SK-N-SH (cell line): ENCODE results near the gene TIGD7. TPM values are rescaled to one million over a fixed set of nuclear protein-coding genes. Genes with fewer than 3 reads are reported as not detected.

ENCODE experiments used
- CTCF ChIA-PET: fragments of 300-600, 350-600 bp; formaldehyde crosslinking; extraction: SDS; loops from one replicate; lab custom pipeline; 2021; lab: Yijun Ruan, JAX
- POLR2A ChIA-PET: fragments of 350-600 bp; sonication (Branson Sonifier 250); formaldehyde crosslinking; extraction: SDS; loops from one replicate; lab custom pipeline; 2020; ENCODE audit warnings: antibody characterized with exemption, inconsistent platforms; lab: Yijun Ruan, JAX
- DNase-seq: peaks from one replicate; pipeline ENCODE4 v3.0.0; 2012
- H2AFZ ChIP-seq: fragments of 200-600 bp; sonication (generic); 2 replicates; pipeline ENCODE4 v1.8.1; 2016; ENCODE audit warnings: antibody characterized with exemption, mild to moderate bottlenecking, low read depth
- H3F3A ChIP-seq: fragments of 200-600 bp; sonication (generic); replicated peaks from 2 replicates; pipeline ENCODE3; 2016; ENCODE audit warnings: antibody characterized with exemption, mild to moderate bottlenecking; ENCODE audit not compliant: insufficient read depth
- H3K27ac ChIP-seq, 2 experiments: fragments of 200-500 bp in 1 of 2; fragments of 200-600 bp in 1 of 2; sonication (Bioruptor generic) in 1 of 2; sonication (generic), shearing (Covaris generic) in 1 of 2; 2 replicates each; pipeline versions ENCODE4 v1.5.1 to v1.6.1; 2014 to 2016; ENCODE audit warnings: low read depth in 2 of 2, inconsistent platforms in 1 of 2, low read length in 1 of 2, mild to moderate bottlenecking in 1 of 2, mixed read lengths in 1 of 2
- H3K27me3 ChIP-seq: fragments of 200-600 bp; sonication (generic), shearing (Covaris generic); 2 replicates; pipeline ENCODE4 v1.6.1; 2016; ENCODE audit warnings: mixed run types; ENCODE audit not compliant: insufficient read depth
- H3K36me3 ChIP-seq, 2 experiments: fragments of 200-500 bp in 1 of 2; fragments of 200-600 bp in 1 of 2; sonication (Bioruptor generic) in 1 of 2; sonication (generic) in 1 of 2; replicated peaks in 1 of 2; 2 replicates each; pipeline versions ENCODE3 to v1.5.1; 2014 to 2016; ENCODE audit warnings: low read length in 1 of 2, mild to moderate bottlenecking in 1 of 2; ENCODE audit not compliant: insufficient read depth in 2 of 2, control insufficient read depth in 1 of 2
- H3K4me1 ChIP-seq, 2 experiments: fragments of 200-500 bp in 1 of 2; fragments of 200-600 bp in 1 of 2; sonication (Bioruptor generic) in 1 of 2; sonication (generic), shearing (Covaris generic) in 1 of 2; 2 replicates each; pipeline versions ENCODE4 v1.5.1 to v1.6.1; 2014 to 2016; ENCODE audit warnings: low read depth in 1 of 2, low read length in 1 of 2, mixed run types in 1 of 2; ENCODE audit not compliant: insufficient read depth in 2 of 2, control insufficient read depth in 1 of 2
- H3K4me2 ChIP-seq: fragments of 200-600 bp; sonication (generic), shearing (Covaris generic); 2 replicates; pipeline ENCODE4 v1.6.1; 2017; ENCODE audit warnings: mixed run types
- H3K4me3 ChIP-seq, 2 experiments: fragments of 200-500 bp in 1 of 2; fragments of 200-600 bp in 1 of 2; sonication (Bioruptor generic) in 1 of 2; sonication (generic), shearing (Covaris generic) in 1 of 2; 2 replicates each; pipeline versions ENCODE4 v1.5.1 to v1.8.1; 2014 to 2016; ENCODE audit warnings: low read depth in 2 of 2, inconsistent platforms in 1 of 2, low read length in 1 of 2, mild to moderate bottlenecking in 1 of 2, mixed read lengths in 1 of 2, moderate library complexity in 1 of 2
- H3K79me2 ChIP-seq: fragments of 200-600 bp; sonication (generic); 2 replicates; pipeline ENCODE4 v1.8.1; 2017; ENCODE audit warnings: mild to moderate bottlenecking; ENCODE audit not compliant: insufficient read depth
- H3K9ac ChIP-seq: fragments of 200-600 bp; sonication (generic); 2 replicates; pipeline ENCODE4 v1.6.1; 2017; ENCODE audit warnings: mixed run types
- H3K9me2 ChIP-seq: fragments of 200-600 bp; sonication (generic); 2 replicates; pipeline ENCODE4 v1.6.1; 2017; ENCODE audit warnings: mixed run types
- H3K9me3 ChIP-seq: fragments of 200-600 bp; sonication (generic); 2 replicates; pipeline ENCODE4 v1.6.1; 2017; ENCODE audit warnings: mixed run types, mild to moderate bottlenecking, moderate library complexity
- H4K20me1 ChIP-seq: fragments of 200-600 bp; sonication (generic); 2 replicates; pipeline ENCODE4 v1.6.1; 2017; ENCODE audit warnings: mild to moderate bottlenecking, mixed run types; ENCODE audit not compliant: insufficient read depth
- CHD2 ChIP-seq: fragments of 150-350 bp; IDR thresholded peaks from 2 replicates; pipeline ENCODE4 v1.6.1; 2018; ENCODE audit warnings: low read length; ENCODE audit not compliant: partially characterized antibody
- CTCF ChIP-seq: fragments of 200-600 bp; sonication (generic); IDR thresholded peaks from 2 replicates; pipeline ENCODE4 v1.6.1; 2017; ENCODE audit warnings: antibody characterized with exemption, mild to moderate bottlenecking, moderate library complexity
- ELF1 ChIP-seq: IDR thresholded peaks from 2 replicates; pipeline ENCODE4 v1.4.0; 2012
- EP300 ChIP-seq, 2 experiments: IDR thresholded peaks; 2 replicates each; pipeline versions ENCODE4 v1.4.0 to v1.6.1; 2012; ENCODE audit warnings: borderline replicate concordance in 1 of 2, low read depth in 1 of 2, low read length in 1 of 2
- GABPA ChIP-seq: IDR thresholded peaks from 2 replicates; pipeline ENCODE4 v1.4.0; 2012; ENCODE audit warnings: low read depth, mild to moderate bottlenecking
- IRF3 ChIP-seq: fragments of 150-350 bp; IDR thresholded peaks from 2 replicates; pipeline ENCODE4 v1.6.1; 2016; ENCODE audit warnings: mild to moderate bottlenecking, low read depth, low read length
- MXI1 ChIP-seq: IDR thresholded peaks from 2 replicates; pipeline ENCODE4 v1.6.1; 2012; ENCODE audit warnings: mild to moderate bottlenecking, low read depth, low read length, improper control_type of control experiment
- PBX3 ChIP-seq: IDR thresholded peaks from 2 replicates; pipeline ENCODE4; 2012
- RAD21 ChIP-seq: IDR thresholded peaks from 2 replicates; pipeline ENCODE4 v1.6.1; 2012; ENCODE audit warnings: mild to moderate bottlenecking, low read length
- RXRA ChIP-seq: IDR thresholded peaks from 2 replicates; pipeline ENCODE4 v1.4.0; 2012; ENCODE audit warnings: low read depth, mild to moderate bottlenecking, borderline replicate concordance
- SIN3A ChIP-seq: IDR thresholded peaks from 2 replicates; pipeline ENCODE4 v1.6.1; 2012; ENCODE audit warnings: low read depth, mild to moderate bottlenecking, low read length, moderate library complexity, borderline replicate concordance
- SMC3 ChIP-seq: IDR thresholded peaks from 2 replicates; pipeline ENCODE4 v1.6.1; 2012; ENCODE audit warnings: low read depth, low read length, improper control_type of control experiment
- TEAD4 ChIP-seq: IDR thresholded peaks from 2 replicates; pipeline ENCODE4 v1.4.0; 2012; ENCODE audit warnings: mild to moderate bottlenecking, borderline replicate concordance; ENCODE audit not compliant: insufficient read depth
- ZBTB33 ChIP-seq: IDR thresholded peaks from 2 replicates; pipeline ENCODE4 v1.4.0; 2012; ENCODE audit warnings: low read depth, borderline replicate concordance
- WGBS: methylation state at CpG from one replicate; pipeline ENCODE4 v1.1.6; 2017; ENCODE audit warnings: low lambda C conversion rate; 5-methylcytosine and 5-hydroxymethylcytosine counted together
- polyA plus RNA-seq, 3 experiments: library from polyadenylated mRNA; depleted of rRNA; stranded (reverse); fragments of >200 nt; gene quantifications; 2 replicates each; pipeline ENCODE4 v1.2.3, GENCODE V29; 2012

TIGD7 gene
- polyA plus RNA-seq, 1 of the 3 experiments (the other 2 are of a cell fraction), result 1.2 TPM

GRCh38 chr16:3266873-3267537, 38.2 kb downstream of the TIGD7 start:
- no peaks in the 10 kb centered on the region for H3K9me2 ChIP-seq
- no peak overlapping the region for H3K27ac ChIP-seq
- H2AFZ ChIP-seq, result no peak overlapping the region
- H4K20me1 ChIP-seq, result no peaks in the 10 kb centered on the region
- peaks cover 0 to 5% of the 10 kb centered on the region in 2 experiments; a peak in 1 of 4 replicates for H3K4me1 ChIP-seq
- DNase-seq, result peak; percentile 67
- WGBS, result 37% methylated on average over 5 of the region's 5 CpGs
- TF ChIP-seq PBX3 (peak; percentile 29; the same call in 1 of the 2 replicates), RAD21 (peak; percentile 56), GABPA (0 out of 2 replicates have a peak, but pooled peaks have one; percentile 9), RXRA (no peak), SMC3 (peak; percentile 38), CTCF (peak; percentile 70), ZBTB33 (no peak)
- H3K9ac ChIP-seq, result no peak overlapping the region
- no peak overlapping the region for H3K4me2 ChIP-seq
- H3K9me3 ChIP-seq, result no peaks in the 10 kb centered on the region
- CTCF ChIA-PET, result interaction anchor here (0.7 to 1.3 kb wide), 11 partner anchors 9 to 231 kb away, joined by 3 to 7 read pairs (median 4); no protein-coding TSS in a partner anchor
- POLR2A ChIA-PET, result interaction anchor here (1.2 kb wide), 1 partner anchor 16 kb away, joined by 5 read pairs; the partner anchor contains the start of gene ZNF263
- H3F3A ChIP-seq, result peaks cover 9% of the 10 kb centered on the region
- H3K79me2 ChIP-seq, result no peaks in the 10 kb centered on the region
- no peak overlapping the region for H3K4me3 ChIP-seq
- no peaks in the 10 kb centered on the region for H3K36me3 ChIP-seq
- H3K27me3 ChIP-seq, result no peaks in the 10 kb centered on the region

GRCh38 chr16:3264137-3265036, 40.8 kb downstream of the TIGD7 start:
- Histone ChIP-seq H3K27me3 (no peaks in the 10 kb centered on the region; the same call in 1 of the 2 replicates), H3K27ac (peak overlapping the region; percentile 78 to 89), H3K9ac (peak overlapping the region; percentile 74; the same call in 1 of the 2 replicates), H2AFZ (peak overlapping the region; percentile 93), H3F3A (peaks cover 9% of the 10 kb centered on the region), H4K20me1 (no peaks in the 10 kb centered on the region), H3K79me2 (no peaks in the 10 kb centered on the region), H3K4me3 (peak overlapping the region; percentile 69 to 79), H3K36me3 (no peaks in the 10 kb centered on the region), H3K4me2 (peak overlapping the region; percentile 98), H3K9me3 (no peaks in the 10 kb centered on the region), H3K4me1 (peaks cover 0 to 5% of the 10 kb centered on the region in 2 experiments; a peak in 1 of 4 replicates), H3K9me2 (no peaks in the 10 kb centered on the region)
- DNase-seq, result peak; percentile 99
- ChIA-PET CTCF (interaction anchor here (1.0 to 2.1 kb wide), 4 partner anchors 10 to 20 kb away, joined by 3 to 5 read pairs (median 3); no protein-coding TSS in a partner anchor), POLR2A (interaction anchor here (0.6 to 1.3 kb wide), 2 partner anchors 12 to 18 kb away, joined by 4 to 5 read pairs; no protein-coding TSS in a partner anchor)
- 13% methylated on average over 49 of the region's 77 CpGs for WGBS
- TF ChIP-seq EP300 (IDR thresholded peaks at IDR 0.05; ENCODE audit: borderline replicate concordance in 1 of 2, low read depth in 1 of 2, low read length in 1 of 2) (no peak), SMC3 (peak; percentile 6; the same call in 1 of the 2 replicates), TEAD4 (no peak), SIN3A (peak; percentile 45), IRF3 (no peak; the same call in 1 of the 2 replicates), CHD2 (peak; percentile 86), MXI1 (peak; percentile 97), ELF1 (peak; percentile 36; the same call in 1 of the 2 replicates)
